Renal cortical epithelial cell (primary cell): ENCODE data around the gene IFNA14. TPM values are rescaled to one million over a fixed set of nuclear protein-coding genes. Genes with fewer than 3 reads are reported as not detected.
A peak's percentile ranks its signal among the peaks of the same experiment; 100 is the strongest.
"Not testable (repeated sequence)": the region's sequence is repeated elsewhere in the genome, so short reads cannot be mapped to it uniquely, and the experiment has no call there.

Source experiments
- DNase-seq: peaks from one replicate; pipeline ENCODE4 v3.0.0-alpha.2; 2011; ENCODE audit warnings: low read depth
- total RNA-seq: library from RNA; depleted of rRNA; stranded (reverse); fragments of >200 nt; gene quantifications from 2 replicates; pipeline ENCODE4 v1.2.3, GENCODE V29; 2014

Gene IFNA14
- total RNA-seq, result not detected in 2 replicates

DNA sequence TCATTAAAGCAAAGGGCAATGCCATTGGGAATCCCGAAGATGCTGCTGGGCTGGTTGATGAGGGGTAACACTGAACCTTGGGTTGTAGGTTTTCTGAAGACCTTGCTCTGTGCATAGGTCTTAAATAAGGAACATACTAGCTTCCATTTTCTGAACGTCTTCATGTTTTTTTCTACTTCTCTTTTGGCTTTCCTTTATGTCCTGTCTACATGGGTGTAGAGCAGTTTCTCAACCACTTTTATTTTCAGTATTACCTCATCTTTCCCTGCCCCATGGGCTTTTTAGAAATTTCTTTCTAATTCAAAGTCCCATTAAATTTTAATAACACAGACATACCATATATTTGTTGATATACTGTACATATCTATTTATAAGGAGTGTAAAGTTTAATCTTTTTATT, at the start of gene IFNA14:
TSS of gene IFNA14 (minus strand) at position 95 of the 400 bp plus-strand sequence. CDS start at position 25, 70 bp downstream.
- DNase-seq, result no peak

DNA sequence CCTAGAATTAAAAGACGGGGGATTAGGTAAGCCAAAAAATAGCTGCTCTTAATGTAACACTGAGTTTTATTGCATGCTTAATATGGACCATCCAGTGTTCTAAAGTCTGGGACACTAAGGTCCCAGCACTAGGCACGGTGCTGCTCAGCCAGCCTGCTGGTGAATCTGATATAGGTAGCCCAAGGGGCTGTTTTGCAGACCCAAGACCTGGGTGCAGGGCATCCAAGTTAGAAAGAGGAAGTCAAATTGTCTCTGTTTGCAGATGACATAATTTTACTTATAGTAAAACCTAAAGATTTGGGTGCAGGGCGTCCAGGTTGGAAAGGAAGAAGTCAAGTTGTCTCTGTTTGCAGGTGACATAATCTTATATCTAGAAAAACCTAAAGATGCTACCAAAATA, 47.5 kb upstream of the IFNA14 start:
- DNase-seq, result no peak

DNA sequence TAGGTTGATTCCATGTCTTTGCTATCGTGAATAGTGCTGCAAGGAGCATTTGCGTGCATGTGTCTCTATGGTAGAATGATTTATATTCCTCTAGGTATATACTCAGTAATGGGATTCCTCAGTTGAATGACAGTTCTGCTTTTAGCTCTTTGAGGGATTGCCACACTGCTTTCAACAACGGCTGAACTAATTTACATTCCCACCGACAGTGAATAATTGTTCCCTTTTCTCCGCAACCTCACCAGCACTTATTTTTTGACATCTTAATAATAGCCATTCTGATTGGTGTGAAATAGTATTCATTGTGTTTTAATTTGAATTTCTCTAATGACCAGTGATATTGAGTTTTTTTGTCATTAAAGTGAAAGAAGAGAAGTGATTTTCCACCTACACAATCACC, 46.9 kb upstream of the IFNA14 start:
- DNase-seq, result no peak

DNA sequence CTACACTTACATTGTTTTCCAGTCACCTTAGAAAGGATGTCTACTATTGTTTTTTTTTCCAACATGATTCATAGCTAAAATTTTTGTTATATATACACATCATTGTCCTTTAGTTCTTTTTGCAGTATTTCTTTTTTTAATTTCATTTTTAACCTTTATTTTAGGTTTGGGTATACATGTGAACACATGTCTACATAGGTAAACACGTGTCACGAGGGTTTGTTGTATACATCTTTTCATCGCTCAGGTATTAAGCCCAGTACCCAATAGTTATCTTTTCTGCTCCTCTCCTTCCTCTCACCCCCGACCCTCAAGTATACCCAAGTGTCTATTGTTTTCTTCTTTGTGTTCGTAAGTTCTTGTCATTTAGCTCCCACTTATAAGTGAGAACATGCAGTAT, 46.3 kb upstream of the IFNA14 start:
- DNase-seq, result no peak

DNA sequence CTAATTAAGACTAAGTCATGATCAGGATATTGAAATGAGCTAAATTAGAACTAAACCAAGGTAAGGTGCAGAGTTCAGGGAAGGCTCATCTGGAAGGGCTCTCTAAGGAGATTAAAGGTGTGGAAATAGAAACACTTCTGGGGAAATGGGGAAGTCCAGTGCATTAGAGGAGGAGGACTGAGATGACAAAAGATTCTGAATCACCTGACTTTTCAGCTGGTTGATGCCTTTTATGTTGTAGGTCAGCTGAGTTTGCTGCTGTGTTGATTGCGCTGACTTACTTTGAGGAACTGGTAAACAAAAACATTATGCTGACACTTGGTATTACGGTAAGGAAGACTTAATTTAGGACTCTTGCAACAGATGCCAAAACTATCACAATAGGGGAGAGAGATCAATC, 41.5 kb upstream of the IFNA14 start:
- no peak for DNase-seq

DNA sequence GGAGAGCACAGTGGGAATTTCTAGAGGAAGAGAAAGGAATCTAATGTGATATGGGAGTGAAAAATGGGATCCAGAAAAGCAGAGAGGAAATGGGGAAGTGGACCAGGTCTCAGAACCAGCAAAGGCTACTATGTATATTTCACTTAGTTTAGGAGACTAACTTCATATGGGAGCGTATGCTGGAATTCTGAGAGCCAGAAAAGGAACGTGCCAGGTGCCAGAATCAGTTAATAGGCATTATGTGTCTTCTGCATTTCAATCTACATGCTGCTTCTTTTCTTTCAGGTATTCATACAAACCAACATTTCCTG, 28.5 kb upstream of the IFNA14 start:
- no peak for DNase-seq

DNA sequence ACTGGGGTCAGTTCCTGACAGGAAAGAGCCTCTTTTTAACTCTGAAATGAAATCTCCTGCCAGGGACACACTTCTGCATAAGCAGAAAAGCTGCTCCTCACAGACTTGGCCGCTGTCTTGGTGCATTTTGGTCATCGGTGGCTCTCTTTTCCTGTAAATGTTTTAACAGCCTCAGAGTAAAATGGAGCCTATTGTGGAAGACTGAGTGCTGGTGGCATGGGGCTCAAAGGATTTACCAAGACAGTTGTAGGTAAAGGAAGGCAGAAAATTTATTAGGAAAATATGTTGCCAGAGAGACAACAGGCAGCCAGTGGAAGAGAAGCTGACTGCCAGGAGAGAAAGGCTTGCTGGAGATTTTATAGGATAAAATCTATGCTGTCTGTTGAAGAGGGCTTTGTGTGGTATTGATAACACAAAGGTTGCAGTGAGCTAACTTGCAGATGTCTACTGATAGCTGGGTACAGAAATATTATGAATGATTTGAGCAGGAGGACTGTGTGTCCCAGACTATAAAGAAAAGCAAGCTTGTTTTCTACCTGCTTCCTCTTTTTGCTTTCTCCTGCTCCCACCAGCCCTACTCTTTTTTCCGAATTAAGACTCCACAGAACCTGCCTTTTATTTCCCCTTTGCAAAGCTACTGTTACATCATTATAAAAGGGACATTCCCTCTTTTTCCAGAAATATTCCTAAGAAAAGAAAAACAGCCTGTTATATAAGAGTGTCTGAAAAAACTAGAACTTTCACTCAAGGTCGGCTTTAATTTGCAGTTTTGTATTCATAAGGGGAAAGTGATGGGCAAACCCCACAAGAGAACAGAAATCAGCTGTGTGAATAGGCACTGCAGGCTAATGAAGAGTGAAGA, 27.9 kb upstream of the IFNA14 start:
- DNase-seq, result no peak

DNA sequence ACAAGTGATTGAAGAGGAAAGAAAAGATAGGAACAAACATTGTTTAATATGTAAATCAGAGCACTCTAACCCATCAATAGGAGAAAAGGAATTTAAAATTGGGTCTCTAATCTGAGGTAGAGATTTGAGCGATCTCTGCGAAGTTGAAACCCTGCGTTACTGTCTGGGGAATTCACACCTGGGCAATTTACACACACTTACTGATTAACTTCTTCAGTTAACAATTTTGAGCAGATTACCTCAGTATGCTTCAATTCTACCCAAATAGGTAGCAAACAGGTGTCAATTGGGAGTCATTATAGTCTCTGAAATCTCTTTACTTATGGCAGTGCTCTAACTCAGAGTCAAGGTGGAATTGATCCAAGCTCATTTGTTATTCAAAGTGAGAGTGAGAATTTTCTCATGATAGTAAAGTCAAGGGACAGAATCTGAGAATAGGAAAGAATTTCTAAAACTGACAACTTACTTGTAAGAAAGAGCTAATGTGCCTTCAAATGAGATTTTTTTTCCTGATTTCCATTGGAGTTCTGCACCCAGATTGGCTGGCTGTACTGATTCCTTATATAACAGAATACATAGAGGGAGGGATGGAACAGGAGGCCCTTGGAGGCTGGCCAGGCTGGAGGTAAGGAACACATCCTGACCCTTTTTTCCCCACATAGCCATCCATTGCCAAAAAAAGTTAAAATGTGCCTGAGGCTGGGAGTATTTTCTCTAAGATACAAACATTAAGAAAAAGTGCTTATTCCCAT, 27.1 kb upstream of the IFNA14 start:
- DNase-seq, result no peak

DNA sequence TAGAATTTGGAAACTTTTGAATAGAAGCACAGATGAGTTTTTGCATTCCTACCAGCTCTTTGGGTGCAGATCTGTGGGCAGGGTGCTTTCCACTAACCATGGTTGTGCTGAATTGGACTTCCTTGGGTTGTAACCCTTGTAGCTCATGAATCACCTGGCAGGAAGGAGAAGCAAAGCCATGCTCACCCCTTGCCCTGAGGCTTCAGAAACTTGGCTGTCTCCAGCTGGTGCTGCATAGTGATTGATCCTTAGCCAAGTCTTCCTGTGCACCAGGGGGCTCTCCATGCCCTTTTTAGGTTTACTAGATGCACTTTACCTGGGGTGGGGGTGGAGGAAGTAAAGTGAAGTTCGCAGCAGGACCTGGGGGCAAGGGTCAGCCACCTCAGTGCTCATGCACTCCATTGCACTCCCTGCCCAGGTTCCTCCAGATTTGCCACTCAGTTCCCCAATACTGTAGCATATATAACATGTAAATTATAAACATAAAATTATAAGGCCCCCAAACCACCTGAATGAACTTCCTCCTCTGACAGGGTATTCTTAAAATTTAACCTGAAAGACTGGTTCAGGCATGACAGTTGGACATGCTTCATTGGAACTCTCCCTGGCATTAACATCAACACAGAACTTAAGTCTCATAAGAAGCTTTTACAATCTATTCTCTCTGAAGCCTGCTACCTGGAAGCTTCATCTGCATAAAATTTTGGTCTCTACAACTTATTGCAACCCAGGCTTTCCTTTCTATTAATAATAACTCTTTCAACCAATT, 25.8 kb upstream of the IFNA14 start:
- peak; percentile 54 for DNase-seq

DNA sequence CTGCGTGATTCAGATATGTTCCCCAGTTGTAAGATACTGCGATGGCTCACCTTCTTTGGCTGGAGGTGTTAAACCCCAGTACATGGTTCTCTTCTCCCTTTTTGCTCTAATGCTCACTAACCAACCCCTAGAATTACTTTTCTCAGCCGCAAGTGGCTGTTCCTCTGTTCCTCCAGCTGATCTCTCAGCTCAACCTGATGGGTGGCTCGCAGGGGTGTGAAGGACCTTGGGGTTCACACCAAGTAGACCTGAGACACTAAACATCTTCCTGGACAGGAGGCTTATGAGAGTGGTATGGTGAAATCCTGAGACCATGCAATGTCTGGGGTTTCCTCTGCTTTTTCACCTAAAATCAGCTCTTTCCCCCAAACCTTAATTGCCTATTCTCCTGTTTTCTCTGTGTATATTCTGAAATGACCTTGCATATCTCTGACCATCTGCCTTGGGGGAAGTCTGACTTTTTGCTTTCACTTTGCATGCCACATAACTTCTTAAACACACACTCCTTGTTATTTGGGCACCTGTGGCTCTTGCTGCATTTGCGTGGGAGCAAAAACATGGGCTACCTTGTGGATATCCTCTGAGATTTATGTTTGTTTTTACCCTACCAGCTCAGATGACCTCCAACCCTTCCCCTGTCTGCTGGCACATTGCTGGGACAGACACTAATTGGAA, 15.9 kb upstream of the IFNA14 start:
- no peak for DNase-seq

DNA sequence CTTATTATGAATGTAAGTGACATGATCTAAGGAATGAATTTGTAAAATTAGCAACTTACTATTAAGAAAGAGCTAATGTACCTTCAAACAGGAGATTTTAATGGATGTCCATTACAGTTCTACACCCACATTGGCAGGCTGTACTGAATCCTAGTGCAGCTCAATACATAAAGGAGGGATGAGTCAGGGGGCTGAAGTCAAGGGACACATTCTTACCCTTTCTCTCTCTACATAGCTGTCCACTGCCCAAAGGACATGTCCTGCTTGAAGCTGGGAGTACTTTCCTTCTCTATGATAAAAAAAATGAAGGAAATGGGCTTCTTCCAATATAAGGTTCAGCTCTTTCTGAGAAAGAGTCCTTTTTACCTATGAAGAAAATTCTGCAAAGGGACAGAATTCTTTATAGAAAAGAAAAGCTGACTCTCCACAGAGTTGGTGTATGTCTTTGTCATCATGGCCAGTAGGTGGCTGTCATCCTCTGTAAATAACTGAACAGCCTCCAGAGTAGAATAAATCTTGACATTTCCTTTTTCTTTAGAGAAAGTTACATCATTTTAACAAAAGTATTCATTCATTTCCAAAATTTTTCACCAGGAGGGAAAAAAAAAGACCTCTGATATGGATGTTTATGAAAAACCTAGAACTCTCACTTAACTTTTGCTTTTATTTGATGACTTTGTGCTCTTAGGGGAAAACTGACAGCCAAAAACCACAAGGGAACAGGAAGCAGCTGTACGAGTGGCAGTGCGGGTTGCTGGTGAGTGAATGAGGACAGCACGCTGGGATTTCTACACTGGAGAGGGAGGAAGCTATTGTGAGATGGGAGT, 13.1 kb upstream of the IFNA14 start:
- DNase-seq, result peak; percentile 54

DNA sequence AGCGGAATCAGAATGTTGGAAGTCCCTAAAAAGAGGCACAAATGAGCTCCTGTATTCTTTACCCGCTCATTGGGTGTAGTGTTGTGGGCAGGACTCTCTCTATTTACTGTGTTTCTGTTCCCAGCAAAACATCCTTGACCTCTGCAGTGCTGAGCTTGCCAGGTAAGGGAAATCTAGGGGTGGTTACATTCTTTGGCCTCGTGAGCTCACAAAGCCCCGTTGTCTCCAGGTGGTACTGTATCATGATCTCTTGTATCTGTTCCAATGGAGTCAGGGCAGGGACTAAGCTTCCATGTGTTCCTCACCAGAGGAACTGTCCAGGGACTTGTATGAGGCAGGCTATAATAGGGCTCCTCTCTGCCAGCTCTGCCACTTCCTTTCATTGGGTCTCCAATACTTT, 11.8 kb upstream of the IFNA14 start:
- no peak for DNase-seq

DNA sequence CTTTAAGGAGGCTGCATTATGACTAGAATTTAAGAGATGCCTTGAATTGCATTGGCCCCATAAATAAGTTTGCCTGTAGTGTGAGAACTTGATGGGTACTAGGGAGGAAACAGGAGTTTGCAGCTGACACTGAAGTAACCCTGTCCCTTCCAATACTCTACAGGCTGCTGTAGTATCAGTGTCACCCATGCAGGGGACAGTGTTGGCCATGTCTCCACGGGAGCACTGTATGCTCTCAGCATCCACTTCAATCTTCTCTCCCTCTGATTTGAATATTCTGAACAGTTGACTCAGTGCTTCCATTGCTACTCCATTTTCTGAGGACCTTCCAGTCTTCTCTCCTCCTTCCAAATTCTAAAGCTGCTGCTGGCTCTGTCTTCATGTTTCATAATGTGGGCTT, 11.4 kb upstream of the IFNA14 start:
- DNase-seq, result no peak

DNA sequence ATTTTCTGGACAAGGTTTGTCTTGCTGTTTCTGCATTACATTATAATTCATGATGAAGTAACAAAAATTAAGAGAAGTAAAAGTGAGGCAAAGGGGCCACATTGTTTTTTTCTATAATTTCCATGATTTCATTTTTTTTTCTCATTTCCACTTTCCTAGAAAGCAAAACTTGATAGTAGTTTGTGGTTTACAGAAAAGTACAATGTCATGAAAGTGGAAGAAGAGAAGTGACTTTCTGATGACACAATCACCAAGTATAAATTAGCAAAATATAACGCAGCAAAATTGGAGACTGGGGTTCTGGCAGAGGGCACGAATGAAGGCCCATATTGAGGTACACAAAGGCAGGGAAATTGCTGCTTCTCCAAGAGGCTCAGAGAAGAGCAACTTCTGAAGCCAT, 5.0 kb upstream of the IFNA14 start:
- DNase-seq, result no peak

DNA sequence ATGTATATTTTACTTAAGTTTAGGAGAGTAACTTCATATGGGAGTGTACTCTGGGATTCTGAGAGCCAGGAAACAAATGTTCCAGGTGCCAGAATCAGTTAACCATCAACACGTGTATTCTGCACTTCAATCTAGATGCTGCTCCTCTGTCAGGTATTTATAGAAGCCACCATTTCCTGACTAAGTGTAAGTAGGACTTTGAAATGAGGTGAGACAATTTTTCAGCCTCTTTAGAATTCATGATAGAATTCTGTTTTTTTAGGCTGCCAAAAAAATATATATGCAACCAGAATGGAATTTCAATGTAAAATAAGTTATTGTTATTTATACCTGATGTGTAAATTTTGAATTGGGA, 3.5 kb downstream of the IFNA14 start:
- not testable (repeated sequence) for DNase-seq

DNA sequence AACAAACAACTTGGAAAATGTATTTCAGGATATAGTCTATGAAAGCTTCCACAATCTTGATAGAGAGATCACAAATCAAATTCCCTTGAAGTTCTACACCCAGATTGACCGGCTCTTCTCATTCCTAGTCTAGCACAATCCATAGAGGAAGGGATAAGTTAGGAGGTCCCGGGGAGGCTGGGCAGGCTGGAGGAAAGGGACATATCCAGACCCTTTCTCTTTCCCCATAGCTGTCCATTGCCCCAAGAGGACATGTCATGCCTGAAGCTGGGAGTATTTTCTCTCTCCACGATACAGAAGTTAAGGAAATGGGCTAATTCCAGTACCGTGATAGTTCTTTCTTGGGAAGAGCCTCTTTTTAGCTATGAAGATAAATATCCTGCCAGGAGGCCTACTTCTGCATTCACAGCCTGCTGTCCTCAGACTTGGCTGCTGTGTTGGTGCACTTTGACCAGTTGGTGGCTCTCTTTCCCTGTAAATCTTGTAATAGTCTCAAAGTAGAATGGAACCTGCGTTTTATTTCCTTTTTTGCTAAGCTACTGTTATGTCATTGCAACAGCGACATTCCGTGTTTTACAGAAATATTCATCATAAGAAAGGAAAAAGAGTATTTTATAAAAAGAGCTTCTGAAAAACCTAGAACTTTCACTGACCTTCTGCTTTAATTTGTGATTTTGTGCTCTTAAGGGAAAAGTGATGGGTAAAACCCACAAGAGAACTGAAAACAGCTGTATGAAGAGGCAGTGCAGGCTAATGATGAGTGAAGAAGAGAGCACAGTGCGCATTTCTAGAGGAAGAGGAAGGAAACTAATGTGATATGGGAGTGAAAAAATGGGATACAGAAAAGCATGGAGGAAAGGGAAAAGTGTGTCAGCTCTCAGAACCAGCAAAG, 4.1 kb downstream of the IFNA14 start:
- DNase-seq, result peak; percentile 42

DNA sequence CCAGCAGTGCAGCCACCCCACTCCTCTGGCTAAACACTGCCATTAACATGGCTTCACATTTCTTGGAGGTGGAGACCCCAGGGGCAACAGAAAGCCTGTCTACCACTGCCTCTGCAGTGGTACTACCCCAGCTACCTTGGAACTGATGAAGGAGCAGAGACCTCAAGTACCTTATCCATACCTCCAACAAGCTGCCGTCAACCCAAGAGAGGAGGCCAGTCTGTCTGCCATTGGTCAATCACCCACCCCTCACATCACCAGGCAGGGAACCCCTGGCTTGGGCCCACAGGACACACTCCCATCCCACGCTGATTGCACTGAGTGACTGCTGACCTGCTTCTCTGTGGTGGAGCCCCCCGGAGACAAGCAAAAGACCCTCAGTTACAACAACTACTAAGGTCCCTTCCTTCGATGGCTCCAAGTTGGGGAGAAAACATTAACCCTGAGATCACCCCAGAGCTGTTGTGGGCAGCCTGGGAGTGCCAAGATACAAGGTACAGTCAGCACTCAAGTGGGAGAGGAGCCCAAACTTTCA, 5.6 kb downstream of the IFNA14 start:
- no peak for DNase-seq

DNA sequence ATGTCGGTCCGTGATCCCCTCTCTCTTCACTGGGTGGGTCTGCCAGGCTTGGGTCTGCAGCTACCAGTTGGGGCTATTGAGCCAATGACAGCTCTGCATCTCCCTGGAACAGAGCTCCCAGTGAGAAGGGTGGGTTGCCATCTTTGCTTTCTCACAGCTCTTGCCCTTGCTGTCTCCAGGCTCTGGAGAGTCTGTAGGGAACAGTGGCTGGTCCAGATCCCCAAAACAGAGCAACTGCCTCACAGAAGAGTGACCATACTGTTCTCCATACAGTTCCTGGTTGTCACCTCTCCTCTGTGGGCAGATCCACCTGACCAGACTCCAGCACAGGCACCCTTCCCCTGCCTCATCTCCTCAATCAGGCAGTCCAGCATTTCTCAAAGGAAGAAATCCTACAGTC, 6.5 kb downstream of the IFNA14 start:
- no peak for DNase-seq

DNA sequence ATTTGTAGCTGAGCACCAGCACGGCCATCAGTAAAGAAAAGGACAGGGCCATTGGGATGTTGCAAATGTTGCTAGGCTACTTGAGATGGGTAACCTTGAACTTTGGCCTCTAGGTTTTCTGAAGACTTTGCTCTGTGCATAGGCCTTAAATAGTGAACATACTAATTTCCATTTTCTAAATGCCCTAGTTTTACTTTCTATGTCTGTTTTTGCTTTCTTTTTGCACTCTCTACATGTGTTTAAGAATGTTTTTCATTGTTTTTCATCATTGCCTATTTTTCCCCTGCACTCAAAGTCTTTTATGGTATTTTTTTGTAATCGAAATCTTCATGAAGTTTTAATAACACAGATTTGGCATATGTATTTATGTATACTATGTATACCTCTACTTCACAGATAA, 11.7 kb downstream of the IFNA14 start, which contains the start of gene IFNA17:
TSS of gene IFNA17 (minus strand) at position 101 of the 400 bp plus-strand sequence. CDS start at position 52, 49 bp downstream.
- DNase-seq, result no peak

DNA sequence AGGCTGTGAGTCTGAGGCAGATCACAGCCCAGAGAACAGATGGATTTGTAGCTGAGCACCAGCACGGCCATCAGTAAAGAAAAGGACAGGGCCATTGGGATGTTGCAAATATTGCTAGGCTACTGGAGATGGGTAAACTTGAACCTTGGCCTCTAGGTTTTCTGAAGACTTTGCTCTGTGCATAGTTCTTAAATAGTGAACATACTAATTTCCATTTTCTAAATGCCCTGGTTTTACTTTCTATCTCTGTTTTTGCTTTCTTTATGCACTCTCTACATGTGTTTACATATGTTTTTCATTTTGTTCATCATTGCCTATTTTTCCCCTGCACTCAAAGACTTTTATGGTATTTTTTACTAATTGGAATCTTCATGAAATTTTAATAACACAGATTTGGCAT, 22.6 kb downstream of the IFNA14 start, which contains the start of gene IFNA16:
TSS of gene IFNA16 (minus strand) at position 101 of the 400 bp plus-strand sequence. CDS start at position 95, 6 bp downstream.
- DNase-seq, result not testable (repeated sequence)
